ENCODE measurements around the gene TAS2R38.

TAS2R38 gene

DNA sequence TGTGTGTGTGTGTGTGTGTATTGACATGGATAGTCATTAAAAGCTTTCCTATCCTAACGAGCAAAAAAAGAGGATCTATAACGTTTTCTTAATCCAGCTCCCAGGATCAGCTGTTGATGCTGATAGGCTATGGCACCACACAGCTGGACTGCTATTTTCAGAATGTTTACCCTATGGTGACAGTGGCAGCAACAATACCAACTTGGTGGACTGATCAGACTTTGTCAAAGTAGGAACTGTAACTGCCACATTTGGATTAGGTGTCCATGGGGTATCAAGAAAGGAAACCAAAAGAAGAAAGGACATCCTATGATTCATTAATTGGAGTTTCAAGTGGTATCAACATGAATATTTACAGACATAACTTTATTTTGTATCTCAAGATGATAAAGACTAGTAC, 24.1 kb downstream of the TAS2R38 start:
- no peaks in the 10 kb centered on the region for H3K27me3 ChIP-seq (ENCODE audit: control insufficient read depth, insufficient read depth, low read length)
- H3K9ac ChIP-seq, result no peak overlapping the region
- no peaks in the 10 kb centered on the region for H3K9me3 ChIP-seq (ENCODE audit: control insufficient read depth, low read length)
- H3K4me3 ChIP-seq (ENCODE audit: low read depth, low read length), result no peak overlapping the region
- H2AFZ ChIP-seq, result no peak overlapping the region
- no peaks in the 10 kb centered on the region for H3K79me2 ChIP-seq
- TF ChIP-seq, protein P1, sequence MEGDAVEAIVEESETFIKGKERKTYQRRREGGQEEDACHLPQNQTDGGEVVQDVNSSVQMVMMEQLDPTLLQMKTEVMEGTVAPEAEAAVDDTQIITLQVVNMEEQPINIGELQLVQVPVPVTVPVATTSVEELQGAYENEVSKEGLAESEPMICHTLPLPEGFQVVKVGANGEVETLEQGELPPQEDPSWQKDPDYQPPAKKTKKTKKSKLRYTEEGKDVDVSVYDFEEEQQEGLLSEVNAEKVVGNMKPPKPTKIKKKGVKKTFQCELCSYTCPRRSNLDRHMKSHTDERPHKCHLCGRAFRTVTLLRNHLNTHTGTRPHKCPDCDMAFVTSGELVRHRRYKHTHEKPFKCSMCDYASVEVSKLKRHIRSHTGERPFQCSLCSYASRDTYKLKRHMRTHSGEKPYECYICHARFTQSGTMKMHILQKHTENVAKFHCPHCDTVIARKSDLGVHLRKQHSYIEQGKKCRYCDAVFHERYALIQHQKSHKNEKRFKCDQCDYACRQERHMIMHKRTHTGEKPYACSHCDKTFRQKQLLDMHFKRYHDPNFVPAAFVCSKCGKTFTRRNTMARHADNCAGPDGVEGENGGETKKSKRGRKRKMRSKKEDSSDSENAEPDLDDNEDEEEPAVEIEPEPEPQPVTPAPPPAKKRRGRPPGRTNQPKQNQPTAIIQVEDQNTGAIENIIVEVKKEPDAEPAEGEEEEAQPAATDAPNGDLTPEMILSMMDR (IDR thresholded peaks at IDR 0.05), result no peak
- H3K36me3 ChIP-seq (ENCODE audit: control insufficient read depth, insufficient read depth, low read length), result no peaks in the 10 kb centered on the region
- H3K4me1 ChIP-seq, result no peaks in the 10 kb centered on the region
- H3K27ac ChIP-seq, result no peak overlapping the region
- H3K4me2 ChIP-seq (ENCODE audit: low read length), result no peak overlapping the region

DNA sequence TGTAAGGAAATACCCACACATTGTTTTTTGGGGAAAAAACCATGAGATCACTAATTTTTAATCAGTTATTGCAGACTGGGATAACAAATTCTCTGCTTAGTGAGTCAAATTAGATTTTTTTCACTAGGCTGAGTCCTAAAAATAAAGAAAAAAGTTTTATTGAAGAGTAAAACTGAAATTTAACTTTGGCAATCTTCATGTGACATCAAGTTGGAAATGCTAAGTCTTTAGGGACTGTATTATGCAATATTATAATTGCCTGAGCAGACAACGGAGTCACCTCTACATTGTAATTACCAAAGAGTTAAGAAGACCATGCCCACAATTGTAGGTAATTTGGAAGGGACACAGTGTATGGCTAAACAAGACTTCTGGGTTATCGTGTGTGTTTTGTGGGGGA, 24.6 kb downstream of the TAS2R38 start:
- Histone ChIP-seq H3K27ac (no peak overlapping the region), H3K27me3 (ENCODE audit: control insufficient read depth, insufficient read depth, low read length) (no peaks in the 10 kb centered on the region), H3K36me3 (ENCODE audit: control insufficient read depth, insufficient read depth, low read length) (no peaks in the 10 kb centered on the region), H3K4me1 (no peaks in the 10 kb centered on the region), H3K79me2 (no peaks in the 10 kb centered on the region), H3K9ac (no peak overlapping the region), H3K9me3 (ENCODE audit: control insufficient read depth, low read length) (no peaks in the 10 kb centered on the region), H2AFZ (no peak overlapping the region), H3K4me2 (ENCODE audit: low read length) (no peak overlapping the region), H3K4me3 (ENCODE audit: low read depth, low read length) (no peak overlapping the region)
- TF ChIP-seq, protein P1 (IDR thresholded peaks at IDR 0.05), result no peak

DNA sequence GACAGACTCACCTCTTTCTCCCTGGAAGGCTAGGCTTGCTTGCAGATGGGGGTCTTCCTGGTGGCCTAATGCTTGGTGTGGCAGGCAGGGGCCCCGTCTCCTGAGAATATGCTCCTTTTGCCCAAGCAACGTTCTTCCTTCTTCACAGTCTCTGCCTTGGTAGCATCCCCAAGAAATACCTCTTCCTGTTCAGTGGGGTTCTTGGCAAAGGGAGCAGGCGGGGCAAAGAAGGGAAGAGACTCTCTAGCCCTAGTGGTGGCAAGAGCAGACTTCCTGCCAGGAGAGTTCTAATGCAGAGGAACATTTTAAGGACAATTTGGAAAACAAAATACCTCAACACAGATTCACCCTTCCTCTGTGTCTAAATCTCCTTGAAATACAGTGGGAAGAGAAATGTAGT, 26.8 kb downstream of the TAS2R38 start, which contains the start of gene CLEC5A:
Gene CLEC5A (minus strand): TSS at position 179 of the 400 bp plus-strand sequence. CDS start 682 bp downstream, outside the sequence.
- H3K4me1 ChIP-seq, result no peaks in the 10 kb centered on the region
- H3K27me3 ChIP-seq (ENCODE audit: control insufficient read depth, insufficient read depth, low read length), result no peaks in the 10 kb centered on the region
- no peaks in the 10 kb centered on the region for H3K9me3 ChIP-seq (ENCODE audit: control insufficient read depth, low read length)
- no peak within 1 kb of the TSS for H3K27ac ChIP-seq
- H3K9ac ChIP-seq, result no peak within 1 kb of the TSS
- H3K4me2 ChIP-seq (ENCODE audit: low read length), result no peak within 1 kb of the TSS
- TF ChIP-seq, protein P1 (IDR thresholded peaks at IDR 0.05), result no peak
- no peak within 1 kb of the TSS for H3K4me3 ChIP-seq (ENCODE audit: low read depth, low read length)
- no peaks in the 10 kb centered on the region for H3K36me3 ChIP-seq (ENCODE audit: control insufficient read depth, insufficient read depth, low read length)
- H2AFZ ChIP-seq, result no peak within 1 kb of the TSS
- no peaks in the 10 kb centered on the region for H3K79me2 ChIP-seq

DNA sequence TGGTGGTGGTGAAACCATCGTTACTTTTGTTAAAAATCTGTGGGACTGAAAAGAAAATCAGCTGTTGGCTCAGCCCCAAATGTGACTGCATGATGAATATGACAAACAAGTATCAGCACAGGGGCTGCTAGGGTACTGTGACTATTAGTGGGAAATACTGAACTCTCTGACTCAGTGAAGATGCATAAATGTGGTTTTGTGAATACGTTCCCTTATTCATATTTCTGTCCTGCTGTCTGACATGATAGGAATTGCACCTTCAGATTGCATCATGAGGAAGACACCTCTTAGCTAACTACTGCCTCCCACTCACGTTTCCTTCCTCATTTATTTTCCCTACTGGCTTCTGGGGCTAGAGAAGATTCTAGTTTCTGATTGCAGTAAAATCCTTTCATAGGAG, 28.2 kb downstream of the TAS2R38 start:
- H3K79me2 ChIP-seq, result no peaks in the 10 kb centered on the region
- no peak overlapping the region for H3K4me2 ChIP-seq (ENCODE audit: low read length)
- no peak overlapping the region for H2AFZ ChIP-seq
- H3K9me3 ChIP-seq (ENCODE audit: control insufficient read depth, low read length), result no peaks in the 10 kb centered on the region
- no peaks in the 10 kb centered on the region for H3K36me3 ChIP-seq (ENCODE audit: control insufficient read depth, insufficient read depth, low read length)
- no peaks in the 10 kb centered on the region for H3K4me1 ChIP-seq
- H3K4me3 ChIP-seq (ENCODE audit: low read depth, low read length), result no peak overlapping the region
- no peak overlapping the region for H3K9ac ChIP-seq
- H3K27ac ChIP-seq, result no peak overlapping the region
- H3K27me3 ChIP-seq (ENCODE audit: control insufficient read depth, insufficient read depth, low read length), result no peaks in the 10 kb centered on the region
- TF ChIP-seq, protein P1 (IDR thresholded peaks at IDR 0.05), result no peak

DNA sequence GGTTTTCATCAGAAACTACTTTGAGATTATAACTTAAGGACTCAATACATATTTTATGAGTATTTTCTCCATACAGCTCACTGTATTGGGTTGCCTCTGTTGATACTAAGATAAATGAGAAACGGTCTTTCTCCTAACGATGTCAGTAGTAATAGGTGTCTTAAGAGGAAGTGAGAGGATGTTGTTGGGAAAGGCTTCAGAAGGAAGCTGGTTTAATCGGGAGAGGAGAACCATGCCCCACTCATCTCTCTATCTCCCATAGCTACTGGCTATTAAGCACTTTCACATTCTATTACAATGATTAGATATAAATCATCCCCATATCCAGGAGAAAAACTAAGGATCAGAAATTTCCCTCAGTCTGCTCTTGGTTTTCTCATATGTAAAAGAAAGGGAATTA, 28.8 kb downstream of the TAS2R38 start:
- H3K36me3 ChIP-seq (ENCODE audit: control insufficient read depth, insufficient read depth, low read length), result no peaks in the 10 kb centered on the region
- H3K27me3 ChIP-seq (ENCODE audit: control insufficient read depth, insufficient read depth, low read length), result no peaks in the 10 kb centered on the region
- TF ChIP-seq, protein P1 (IDR thresholded peaks at IDR 0.05), result no peak
- H3K9ac ChIP-seq, result no peak overlapping the region
- H3K79me2 ChIP-seq, result no peaks in the 10 kb centered on the region
- no peak overlapping the region for H3K4me3 ChIP-seq (ENCODE audit: low read depth, low read length)
- H3K4me1 ChIP-seq, result no peaks in the 10 kb centered on the region
- H3K9me3 ChIP-seq (ENCODE audit: control insufficient read depth, low read length), result no peaks in the 10 kb centered on the region
- no peak overlapping the region for H3K4me2 ChIP-seq (ENCODE audit: low read length)
- H3K27ac ChIP-seq, result no peak overlapping the region
- no peak overlapping the region for H2AFZ ChIP-seq
